Measurements from ENCODE around the gene TANGO2.

Gene TANGO2

GRCh38 chr22:20089977-20090729 lies 69.2 kb downstream of the TANGO2 start:
- DNase-seq: no peak

- DNase-seq: no peak
These were observed 69.9 kb downstream of the TANGO2 start for GRCh38 chr22:20090730-20091240.

DNA sequence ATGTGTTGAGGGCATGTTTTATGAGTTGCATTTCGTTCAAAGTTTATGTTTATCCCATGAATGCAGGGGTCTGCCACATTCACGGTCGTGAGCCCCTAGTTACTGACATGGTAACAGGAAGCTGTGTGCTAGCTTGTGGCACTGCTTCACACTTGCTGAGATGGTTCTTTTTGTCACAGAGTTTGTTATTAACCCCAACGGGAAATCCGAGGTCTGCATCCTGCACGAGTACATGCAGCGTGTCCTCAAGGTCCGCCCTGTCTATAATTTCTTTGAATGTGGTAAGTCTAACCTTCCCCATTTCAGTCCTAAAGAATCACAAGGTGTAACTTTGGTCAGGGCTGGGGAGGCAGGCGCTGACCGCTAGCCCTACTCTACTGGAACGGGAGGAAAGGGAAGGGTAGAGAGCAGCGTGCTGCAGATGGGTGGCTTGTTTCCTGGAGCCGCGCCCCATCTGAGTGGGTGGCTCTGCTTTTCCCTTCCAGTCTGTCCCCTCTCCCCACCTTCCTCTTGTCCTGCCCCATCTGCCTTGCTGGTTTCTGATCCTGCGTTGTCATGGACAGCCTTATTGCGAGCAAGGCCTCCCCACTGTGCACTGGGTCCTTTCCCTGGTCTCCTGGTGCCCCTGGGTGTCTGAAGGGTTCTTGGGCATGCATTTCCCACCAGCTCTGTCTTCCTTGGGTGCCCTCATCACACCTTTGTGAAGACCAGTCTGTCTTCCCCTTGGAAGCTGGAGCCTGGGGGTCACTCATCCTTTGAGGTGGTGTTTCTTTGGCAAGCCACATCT lies 71.0 kb downstream of the TANGO2 start:
- no peak for DNase-seq

- DNase-seq: no peak
These were observed 71.6 kb downstream of the TANGO2 start for GRCh38 chr22:20092477-20092854.

DNA sequence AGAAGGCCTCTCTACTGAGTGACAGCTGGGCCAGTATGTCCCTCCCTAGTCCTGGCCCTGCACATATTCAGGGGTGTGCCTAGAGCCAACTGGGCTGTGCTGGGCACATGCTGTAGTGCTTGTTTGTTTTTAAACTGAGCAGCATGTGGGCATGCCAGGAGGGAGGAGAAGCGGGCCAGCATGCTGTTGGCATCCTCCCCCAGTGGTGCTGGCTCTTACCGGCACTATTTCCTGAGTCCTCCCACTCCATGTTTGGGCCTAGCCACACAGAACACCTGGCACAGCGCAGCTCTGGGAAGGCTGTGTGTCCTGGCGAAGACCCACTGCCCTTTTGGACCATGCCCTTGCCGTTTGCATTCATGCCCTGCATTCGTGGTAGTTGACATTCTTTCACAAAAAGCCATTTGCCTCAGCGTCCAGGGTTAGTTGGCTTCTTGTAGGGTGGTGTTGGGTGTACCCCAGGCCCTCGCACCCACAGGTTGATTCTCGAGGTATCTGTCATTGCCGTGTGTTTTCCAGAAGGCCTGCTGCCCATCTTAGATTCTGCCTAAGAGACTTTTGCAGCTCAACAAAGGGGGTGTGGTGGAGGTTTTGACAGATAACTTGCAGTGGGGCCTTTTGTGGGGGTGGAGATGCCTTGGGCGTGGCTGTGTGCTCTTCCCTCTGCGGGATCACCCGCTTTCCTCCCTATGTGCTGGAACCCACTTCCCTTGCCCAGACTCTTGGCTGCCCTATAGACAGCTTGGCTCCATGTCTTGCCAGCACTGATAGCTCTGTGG lies 72.7 kb downstream of the TANGO2 start:
- peak; percentile 56 for DNase-seq

DNA sequence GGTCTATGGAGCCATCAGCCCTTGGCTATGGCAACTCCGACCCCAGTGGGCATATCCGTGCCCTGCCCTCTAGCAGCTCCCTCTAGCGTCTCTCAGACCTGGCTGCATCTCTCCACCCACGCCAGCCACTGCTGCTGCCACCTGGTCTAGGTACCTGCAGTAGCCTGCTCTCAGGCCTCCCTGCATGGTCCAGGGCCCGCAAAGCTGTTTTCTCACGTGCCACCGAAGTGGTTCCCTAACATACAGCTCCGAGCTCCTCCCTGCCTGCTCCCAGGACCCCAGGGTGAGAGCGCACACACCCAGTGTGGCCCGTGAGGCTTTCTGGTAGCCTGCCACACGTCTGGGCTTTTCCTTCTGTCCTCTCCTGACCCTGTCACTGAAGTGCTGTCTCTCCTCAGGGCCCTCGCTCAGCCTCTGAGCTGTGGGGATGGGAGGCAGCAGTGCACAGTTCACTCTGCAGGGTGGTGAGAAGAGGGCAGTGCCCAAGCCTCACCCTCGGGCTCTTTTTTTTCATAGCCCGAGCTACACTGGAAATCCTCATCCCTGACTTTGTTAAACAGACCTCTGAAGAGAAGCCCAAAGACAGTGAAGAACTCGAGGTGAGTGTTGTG lies 73.4 kb downstream of the TANGO2 start:
- DNase-seq: no peak

DNA sequence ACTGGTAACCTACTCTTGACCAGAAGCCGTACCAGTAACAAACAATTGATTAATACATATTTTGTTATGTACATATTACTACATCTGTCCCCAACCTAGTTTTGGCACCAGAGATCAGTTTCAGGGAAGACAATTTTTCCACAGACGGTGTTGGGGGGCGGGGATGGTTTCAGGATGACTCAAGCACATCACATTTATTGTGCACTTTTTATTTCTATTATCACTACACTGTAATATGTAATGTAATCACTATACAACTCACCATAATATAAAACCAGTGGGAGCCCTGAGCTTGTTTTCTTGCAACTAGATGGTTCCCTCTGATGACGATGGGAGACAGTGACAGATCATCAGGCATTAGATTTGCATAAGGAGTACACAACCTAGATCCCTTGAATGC lies 74.6 kb downstream of the TANGO2 start:
- DNase-seq: no peak

DNA sequence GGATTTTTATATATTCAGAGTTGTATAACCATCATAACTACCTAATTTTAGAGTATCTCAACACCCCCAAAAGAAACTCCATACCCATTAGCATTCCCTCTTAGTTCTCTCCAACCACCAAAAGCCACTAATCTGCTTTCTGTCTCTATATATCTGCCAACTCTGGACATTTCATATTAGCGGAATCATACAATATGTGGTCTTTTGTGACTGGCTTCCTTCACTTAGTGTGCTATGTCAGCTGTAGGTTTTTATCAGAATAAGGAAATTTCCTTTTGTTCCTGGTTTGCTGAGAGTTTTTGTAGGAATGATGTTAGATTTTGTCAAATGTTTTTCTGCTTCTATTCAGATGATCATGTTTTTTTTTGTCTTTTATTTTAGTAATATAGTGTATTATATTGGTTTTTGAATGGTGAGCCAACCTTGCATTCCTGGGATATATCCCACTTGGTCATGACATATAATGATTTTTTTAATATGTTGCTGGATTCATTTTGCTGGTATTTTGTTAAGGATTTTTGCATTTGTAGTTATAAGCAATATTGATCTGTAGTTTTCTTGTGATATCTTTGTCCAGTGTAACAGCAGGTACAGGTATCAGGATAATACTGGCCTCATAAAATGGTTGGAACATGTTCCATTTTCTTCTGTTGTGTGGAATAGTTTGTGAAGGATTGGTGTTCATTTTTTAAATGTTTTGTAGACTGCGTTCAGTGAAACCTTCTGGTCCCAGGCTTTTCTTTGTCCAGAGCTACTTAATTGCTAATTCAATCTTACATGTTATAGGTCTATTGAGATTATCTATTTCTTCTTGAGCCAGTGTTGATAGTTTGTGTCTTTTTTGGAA lies 75.9 kb downstream of the TANGO2 start:
- no peak for DNase-seq

DNA sequence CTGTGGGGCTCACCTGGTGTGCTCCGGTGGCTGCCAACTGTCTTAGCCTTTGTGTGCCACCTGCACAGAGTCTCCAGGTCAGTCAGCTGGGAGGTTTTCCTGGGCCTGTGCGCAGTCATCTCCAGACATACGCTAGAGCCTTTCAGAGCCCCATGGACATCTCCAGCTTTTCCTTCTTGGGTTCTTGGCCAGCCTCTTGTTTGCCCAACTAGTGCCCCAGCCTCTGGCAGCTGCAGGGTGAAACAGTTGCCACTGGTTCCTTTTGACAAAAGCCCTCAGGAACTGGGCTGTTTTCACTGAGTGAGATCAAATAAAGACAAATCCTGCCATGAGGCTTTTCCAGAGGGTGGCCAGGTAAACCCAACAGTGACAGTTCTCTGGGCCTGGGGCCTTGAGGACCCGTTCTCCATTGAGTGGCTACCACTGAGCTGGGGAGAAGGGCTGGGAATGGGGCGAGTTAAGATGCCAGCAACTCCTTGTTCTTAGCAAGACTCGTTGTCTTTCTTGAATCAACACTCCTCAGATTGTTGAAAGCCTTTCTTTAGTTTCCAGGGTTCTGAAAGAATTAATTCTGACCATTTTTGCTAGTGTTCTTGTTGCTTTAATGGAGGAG lies 78.3 kb downstream of the TANGO2 start:
- no peak for DNase-seq

DNA sequence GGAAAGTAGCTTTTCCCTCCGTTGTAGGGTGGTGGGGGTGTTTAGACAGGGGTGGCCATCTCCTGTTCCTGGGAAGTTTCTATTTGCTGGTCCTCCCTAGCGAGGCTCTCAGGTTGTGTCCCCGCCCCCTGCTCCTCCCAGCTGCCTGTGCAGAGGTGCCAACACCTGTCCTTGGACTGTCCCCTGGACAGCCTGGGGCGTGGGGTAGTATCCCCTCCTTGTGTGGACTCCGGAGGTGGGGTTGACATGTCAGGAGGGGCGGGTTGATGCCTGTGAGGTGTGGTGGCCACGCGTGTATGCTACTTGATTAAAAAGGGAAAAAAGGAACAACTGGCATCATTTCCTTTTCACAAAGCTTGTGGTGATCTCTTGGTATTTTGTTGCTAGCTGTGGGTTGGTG lies 80.7 kb downstream of the TANGO2 start:
- DNase-seq: no peak

DNA sequence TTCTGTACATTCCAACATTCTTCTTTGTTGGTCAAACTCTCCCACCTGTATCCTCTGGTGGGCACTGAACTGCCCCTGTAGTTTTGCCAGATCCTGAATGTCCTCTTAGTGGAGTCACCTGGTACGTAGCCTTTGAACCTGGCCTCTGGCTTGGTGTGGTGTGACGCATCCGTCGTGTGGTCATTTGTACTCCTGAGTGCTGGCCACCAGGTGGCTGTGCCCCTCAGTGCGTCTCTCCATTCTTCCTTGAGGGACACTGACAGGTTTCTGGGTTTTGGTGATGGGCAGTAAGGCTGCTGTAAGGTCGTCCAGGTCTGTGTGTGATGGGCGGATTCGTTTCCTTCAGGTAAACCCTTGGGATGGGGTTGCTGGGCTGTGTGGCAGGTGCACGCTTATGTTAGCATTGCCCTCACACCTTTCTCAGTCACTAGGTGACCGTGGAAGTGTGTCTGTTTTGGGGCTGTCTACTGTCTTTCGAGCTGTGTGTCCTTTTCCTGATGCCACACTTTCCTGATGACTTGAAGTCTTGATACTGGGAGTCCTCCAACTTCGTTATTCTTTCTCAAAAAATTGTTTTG lies 81.4 kb downstream of the TANGO2 start:
- DNase-seq: no peak

DNA sequence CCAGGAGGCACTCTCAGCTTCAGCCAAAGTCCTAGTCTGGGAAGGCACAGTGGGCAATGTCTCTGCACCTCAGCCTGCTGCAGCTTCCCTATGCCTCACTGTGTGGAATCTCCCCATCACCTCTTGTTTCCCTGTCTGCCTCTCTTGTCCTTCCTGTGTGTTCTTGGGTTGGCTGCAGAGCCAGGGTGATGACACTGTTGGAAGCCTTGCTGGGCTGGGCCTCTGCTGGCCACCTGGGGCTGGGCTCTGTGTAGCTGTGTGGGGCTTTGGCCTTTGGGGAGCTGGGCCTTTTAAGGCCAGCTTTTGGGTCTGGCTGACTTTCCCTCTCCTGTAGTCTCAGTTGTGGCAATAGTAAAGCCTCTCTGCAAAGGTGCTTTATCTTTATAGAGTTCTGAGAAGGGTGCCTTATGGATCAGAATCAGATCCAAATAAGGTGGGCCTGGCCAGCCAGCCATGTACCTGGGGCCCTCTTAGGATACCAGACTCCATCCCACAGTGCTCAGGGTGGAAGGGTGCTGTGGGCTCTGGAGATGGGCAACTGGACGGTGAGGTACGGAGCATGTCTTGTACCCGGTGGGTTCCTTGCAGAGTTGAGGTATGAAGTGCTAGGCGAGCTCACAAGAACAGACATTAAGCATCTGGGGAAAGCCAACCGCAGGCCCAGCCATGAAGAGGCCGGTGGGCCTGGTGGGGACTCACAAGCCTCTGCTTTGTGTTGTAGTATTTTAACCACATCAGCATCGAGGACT lies 84.7 kb downstream of the TANGO2 start:
- DNase-seq: no peak

- no peak for DNase-seq
These were observed 85.4 kb downstream of the TANGO2 start for GRCh38 chr22:20106205-20106848.

DNA sequence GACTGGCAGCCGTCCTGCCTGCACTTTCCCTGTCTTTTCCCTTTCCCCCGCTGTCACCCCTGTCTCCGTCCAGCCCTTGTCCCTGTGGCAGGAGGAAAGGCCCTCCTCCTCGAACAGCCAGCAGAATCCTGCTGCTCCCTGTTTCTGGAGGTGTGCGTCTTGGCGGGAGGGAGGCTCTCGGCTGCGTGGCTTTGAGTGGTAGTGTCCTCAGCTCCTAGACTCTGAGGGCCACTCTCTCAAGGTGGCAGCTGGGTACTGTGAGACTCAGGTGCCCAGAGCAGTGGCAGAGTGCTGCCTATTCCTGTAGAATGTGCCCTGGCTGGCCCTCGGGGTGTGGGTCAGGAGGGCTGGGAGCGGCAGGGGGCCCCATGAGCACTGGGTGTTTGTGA lies 85.9 kb downstream of the TANGO2 start:
- no peak for DNase-seq

DNA sequence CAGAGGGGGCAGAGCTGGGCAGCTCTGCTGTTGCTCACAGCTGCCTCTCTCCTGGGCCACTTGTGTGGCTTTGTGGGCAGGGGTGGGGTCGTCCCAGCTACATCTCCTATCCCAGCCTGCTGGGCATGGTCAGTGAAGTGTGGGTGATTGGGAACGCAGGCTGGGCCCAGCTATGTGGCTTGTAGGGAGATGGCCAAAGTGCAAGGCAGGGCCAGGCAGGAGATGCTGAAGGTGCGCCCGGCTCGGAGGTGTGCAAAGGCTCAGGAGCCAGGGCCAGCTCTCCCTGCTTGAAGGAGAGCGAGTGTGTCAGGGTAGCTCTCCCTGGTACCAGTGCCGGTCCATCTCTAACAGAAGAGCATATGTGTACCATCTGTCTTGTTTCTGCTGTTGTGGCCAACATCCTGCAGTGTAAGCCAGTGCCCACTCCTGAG lies 86.6 kb downstream of the TANGO2 start:
- no peak for DNase-seq

DNA sequence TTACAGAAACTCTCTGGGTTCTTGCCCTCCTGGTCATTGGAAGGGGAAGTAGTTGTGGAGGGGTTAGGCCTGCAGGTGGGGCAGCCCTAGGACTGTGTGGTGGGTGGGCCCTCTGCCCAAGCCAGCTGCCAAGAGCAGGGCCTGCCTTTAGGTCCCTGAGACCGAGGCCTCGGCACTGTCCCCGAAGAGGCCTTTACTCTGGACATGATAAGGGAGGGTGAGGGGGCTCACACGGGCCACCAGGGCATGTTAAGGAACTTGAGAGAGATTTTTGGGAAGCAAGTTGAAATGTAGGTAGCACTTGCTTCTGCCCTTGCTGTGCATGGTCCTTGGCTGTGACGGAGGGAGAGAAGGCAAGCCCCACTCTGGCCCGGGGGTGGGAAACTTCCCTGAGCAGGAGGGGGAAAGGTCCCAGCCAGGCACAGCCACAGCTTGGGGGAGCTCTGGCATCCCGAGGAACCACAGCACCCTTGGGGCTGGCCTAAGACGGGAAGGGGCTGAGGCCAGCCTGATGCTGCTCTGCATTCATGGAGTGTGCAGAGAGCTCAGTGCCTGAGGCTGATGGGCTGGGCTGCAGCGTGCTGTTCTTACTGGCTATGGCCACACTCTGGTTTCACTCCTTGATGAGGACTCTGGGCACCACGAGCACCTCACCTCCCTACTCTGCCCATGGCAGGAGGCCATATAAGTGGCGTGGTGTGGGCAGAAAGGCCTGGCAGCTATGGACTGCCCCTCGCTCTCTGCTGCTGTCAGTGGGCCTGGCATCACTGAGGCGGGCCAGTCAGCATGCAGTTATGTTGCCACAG lies 87.2 kb downstream of the TANGO2 start:
- DNase-seq: no peak

DNA sequence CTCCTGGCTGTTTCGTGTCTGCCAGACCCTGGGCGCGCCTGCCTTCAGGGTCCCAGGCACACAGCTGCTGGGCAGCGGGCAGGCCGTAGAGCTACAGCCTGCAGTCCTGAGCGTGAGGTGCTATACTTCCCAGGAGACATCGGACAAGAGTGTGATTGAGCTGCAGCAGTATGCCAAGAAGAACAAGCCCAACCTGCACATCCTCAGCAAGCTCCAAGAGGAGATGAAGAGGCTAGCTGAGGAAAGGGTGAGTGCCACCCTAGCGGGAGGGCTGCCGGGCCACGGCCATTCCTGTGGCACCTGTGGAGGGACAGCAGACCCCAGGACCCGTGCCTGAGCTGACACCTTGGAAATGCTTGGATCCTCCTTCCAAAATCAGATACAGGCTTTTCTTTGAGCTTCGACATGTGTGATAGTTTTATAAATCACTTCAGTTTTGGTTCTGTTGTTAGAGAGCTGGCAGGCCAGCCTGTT lies 87.9 kb downstream of the TANGO2 start:
- DNase-seq: no peak

GRCh38 chr22:20109411-20110358 lies 88.8 kb downstream of the TANGO2 start:
- no peak for DNase-seq

Data from hematopoietic multipotent progenitor cell treated with erythropoietin and hydrocortisone succinate and interleukin-3 and kit ligand, for 6 days (in vitro differentiated cells).